IPS DF 19.7 (cell line): ENCODE data around the gene OR1K1.
"Not testable (repeated sequence)": the region's sequence is repeated elsewhere in the genome, so short reads cannot be mapped to it uniquely, and the experiment has no call there.

Source experiments
- DNase-seq: peaks from one replicate; pipeline ENCODE4 v3.0.0-alpha.2; 2013; ENCODE audit warnings: low read depth, low spot score

Gene OR1K1

GRCh38 chr9:122812736-122813135 lies 12.8 kb downstream of the OR1K1 start:
- no peak for DNase-seq

GRCh38 chr9:122814545-122814944 lies 14.6 kb downstream of the OR1K1 start:
- no peak for DNase-seq

- DNase-seq: no peak
These were observed 15.6 kb downstream of the OR1K1 start for GRCh38 chr9:122815544-122815943.

GRCh38 chr9:122816163-122816867 lies 16.4 kb downstream of the OR1K1 start:
- no peak for DNase-seq

GRCh38 chr9:122819326-122819725 lies 19.4 kb downstream of the OR1K1 start:
- no peak for DNase-seq

GRCh38 chr9:122819791-122820489 lies 20.0 kb downstream of the OR1K1 start:
- DNase-seq: no peak

- no peak for DNase-seq
These were observed 20.5 kb downstream of the OR1K1 start for GRCh38 chr9:122820490-122820845.

GRCh38 chr9:122821278-122821943 lies 21.5 kb downstream of the OR1K1 start:
- DNase-seq: no peak

- DNase-seq: no peak
These were observed 22.1 kb downstream of the OR1K1 start for GRCh38 chr9:122822056-122822455.

GRCh38 chr9:122822938-122823337 lies 23.0 kb downstream of the OR1K1 start:
- DNase-seq: no peak

GRCh38 chr9:122827761-122828093 lies 27.8 kb downstream of the OR1K1 start:
- DNase-seq: no peak

GRCh38 chr9:122828965-122829284 lies 29.0 kb downstream of the OR1K1 start:
- not testable (repeated sequence) for DNase-seq

- DNase-seq: no peak
These were observed 32.3 kb downstream of the OR1K1 start for GRCh38 chr9:122832194-122832593.

- DNase-seq: no peak
These were observed 35.4 kb downstream of the OR1K1 start for GRCh38 chr9:122835313-122835731.

- no peak for DNase-seq
These were observed 37.4 kb downstream of the OR1K1 start for GRCh38 chr9:122837266-122837850.

GRCh38 chr9:122838441-122838840 lies 38.5 kb downstream of the OR1K1 start:
- DNase-seq: not testable (repeated sequence)

GRCh38 chr9:122841501-122841900 lies 41.6 kb downstream of the OR1K1 start:
- no peak for DNase-seq

- DNase-seq: no peak
These were observed 44.2 kb downstream of the OR1K1 start for GRCh38 chr9:122844137-122844536.

GRCh38 chr9:122845116-122845515 lies 45.2 kb downstream of the OR1K1 start:
- no peak for DNase-seq

- no peak for DNase-seq
These were observed 46.5 kb downstream of the OR1K1 start for GRCh38 chr9:122846371-122846940.

GRCh38 chr9:122848256-122848943 lies 48.5 kb downstream of the OR1K1 start:
- no peak for DNase-seq
